Caco-2 (cell line): Measurements from ENCODE around the gene PROP1. TPM values are rescaled to one million over a fixed set of nuclear protein-coding genes. Genes with fewer than 3 reads are reported as not detected.

Source experiments
- BruUV-seq: library from RNA; stranded (reverse); fragments of 400-500 nt; replicated peaks from 2 replicates; lab custom pipeline; 2021; lab: Mats Ljungman, UMichigan
- CTCF ChIA-PET: fragments of 300-600 bp; sonication (Branson Sonifier 250); formaldehyde crosslinking; loops from one replicate; lab custom pipeline; 2022; ENCODE audit warnings: antibody characterized with exemption; lab: Charles Lee
- POLR2A ChIA-PET: fragments of 300-600 bp; sonication (Branson Sonifier 250); formaldehyde crosslinking; loops from one replicate; lab custom pipeline; 2022; ENCODE audit warnings: antibody characterized with exemption; lab: Charles Lee
- DNase-seq, 2 experiments: peaks; one replicate each; pipeline versions ENCODE4 v3.0.0 to v3.0.0-alpha.2; 2020 to 2022
- H3K27me3 ChIP-seq: replicated peaks from 2 replicates; pipeline ENCODE4 v1.6.0; 2011; ENCODE audit warnings: low read length; ENCODE audit not compliant: control insufficient read depth, insufficient read depth
- H3K36me3 ChIP-seq: 2 replicates; pipeline ENCODE4 v1.5.1; 2011; ENCODE audit warnings: low read length; ENCODE audit not compliant: control insufficient read depth, insufficient read depth
- H3K4me1 ChIP-seq: fragments of 250-450 bp; sonication (Bioruptor Pico); 2 replicates; pipeline ENCODE4 v1.5.1; 2020; ENCODE audit warnings: mild to moderate bottlenecking
- H3K4me3 ChIP-seq: 2 replicates; pipeline ENCODE4 v1.5.1; 2011; ENCODE audit warnings: low read depth, mild to moderate bottlenecking, control low read depth, low read length
- H3K9me3 ChIP-seq: fragments of 250-450 bp; sonication (Bioruptor Pico); 2 replicates; pipeline ENCODE4 v1.5.1; 2020; ENCODE audit warnings: mild to moderate bottlenecking, moderate library complexity
- H3K27ac Mint-ChIP-seq: one replicate; pipeline ENCODE4 v1.8.0; 2022; ENCODE audit warnings: mixed read lengths; ENCODE audit not compliant: unreplicated experiment
- H3K27me3 Mint-ChIP-seq: one replicate; pipeline ENCODE4 v1.8.0; 2022; ENCODE audit warnings: mixed read lengths; ENCODE audit not compliant: insufficient read depth, unreplicated experiment
- H3K36me3 Mint-ChIP-seq: one replicate; pipeline ENCODE4 v1.8.0; 2022; ENCODE audit warnings: mild to moderate bottlenecking, mixed read lengths; ENCODE audit not compliant: insufficient read depth, unreplicated experiment
- H3K4me1 Mint-ChIP-seq: one replicate; pipeline ENCODE4 v1.8.0; 2022; ENCODE audit warnings: low read depth, mixed read lengths; ENCODE audit not compliant: unreplicated experiment
- H3K4me3 Mint-ChIP-seq: one replicate; pipeline ENCODE4 v1.8.0; 2022; ENCODE audit warnings: mild to moderate bottlenecking, moderate library complexity, mixed read lengths; ENCODE audit not compliant: unreplicated experiment
- H3K9me3 Mint-ChIP-seq: one replicate; pipeline ENCODE4 v1.8.0; 2022; ENCODE audit warnings: mixed read lengths; ENCODE audit not compliant: unreplicated experiment
- intact Hi-C: fragments of 100-400 bp; cut with micrococcal nuclease; formaldehyde crosslinking; loops from one replicate; pipeline ENCODE4 v1.10.0; 2022; ENCODE audit not compliant: unreplicated experiment
- total RNA-seq: library from RNA; stranded (reverse); gene quantifications from 2 replicates; pipeline ENCODE4 v1.2.3, GENCODE V29; 2022
- TF ChIP-seq, protein P1 (sequence below), 2 experiments: fragments of 200-600 bp in 1 of 2; IDR thresholded peaks; 1 replicate in 1 of 2; 2 replicates in 1 of 2; pipeline versions ENCODE4 v1.5.1 to v1.8.0; 2011 to 2022; ENCODE audit warnings: antibody characterized with exemption in 1 of 2, control low read depth in 1 of 2, inconsistent platforms in 1 of 2, low read depth in 1 of 2, low read length in 1 of 2, mild to moderate bottlenecking in 1 of 2, moderate library complexity in 1 of 2; ENCODE audit not compliant: insufficient read depth in 1 of 2, severe bottlenecking in 1 of 2, unreplicated experiment in 1 of 2

The PROP1 gene
- total RNA-seq, 1 experiment from 2014 or later = not detected

DNA sequence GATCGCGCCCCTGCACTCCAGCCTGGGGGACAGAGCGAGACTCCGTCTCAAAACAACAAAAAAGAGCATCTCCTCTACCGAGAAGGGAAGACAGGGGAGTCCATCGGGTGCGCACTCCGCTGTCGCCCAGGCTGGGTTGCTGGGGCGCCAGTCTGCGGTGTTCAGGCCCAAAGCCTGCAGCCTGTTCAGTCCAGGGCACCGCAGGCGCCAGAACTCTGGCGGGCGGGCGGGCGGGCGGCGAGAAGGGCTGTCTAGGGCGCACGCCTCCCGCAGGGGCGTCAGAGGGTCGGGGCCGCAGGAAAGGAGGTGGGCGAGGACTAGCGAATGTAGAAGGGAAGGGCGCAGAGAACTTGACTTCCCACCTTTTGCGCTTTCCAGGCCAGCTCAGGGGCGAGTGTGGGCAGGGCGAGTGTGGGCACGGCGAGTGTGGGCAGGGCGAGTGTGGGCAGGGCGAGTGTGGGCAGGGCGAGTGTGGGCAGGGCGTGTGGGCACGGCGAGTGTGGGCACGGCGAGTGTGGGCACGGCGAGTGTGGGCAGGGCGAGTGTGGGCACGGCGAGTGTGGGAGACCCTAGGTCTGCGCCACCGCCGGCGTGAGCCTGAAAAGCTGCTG, 10.5 kb downstream of the PROP1 start:
- intact Hi-C loops = no loop called here
- DNase-seq = no peak
- Histone ChIP-seq H3K9me3 (no peaks in the 10 kb centered on the region), H3K4me1 (no peaks in the 10 kb centered on the region), H3K36me3 (no peaks in the 10 kb centered on the region), H3K27me3 (no peaks in the 10 kb centered on the region; the same call in 1 of the 2 replicates), H3K4me3 (no peak overlapping the region)
- TF ChIP-seq, protein P1, sequence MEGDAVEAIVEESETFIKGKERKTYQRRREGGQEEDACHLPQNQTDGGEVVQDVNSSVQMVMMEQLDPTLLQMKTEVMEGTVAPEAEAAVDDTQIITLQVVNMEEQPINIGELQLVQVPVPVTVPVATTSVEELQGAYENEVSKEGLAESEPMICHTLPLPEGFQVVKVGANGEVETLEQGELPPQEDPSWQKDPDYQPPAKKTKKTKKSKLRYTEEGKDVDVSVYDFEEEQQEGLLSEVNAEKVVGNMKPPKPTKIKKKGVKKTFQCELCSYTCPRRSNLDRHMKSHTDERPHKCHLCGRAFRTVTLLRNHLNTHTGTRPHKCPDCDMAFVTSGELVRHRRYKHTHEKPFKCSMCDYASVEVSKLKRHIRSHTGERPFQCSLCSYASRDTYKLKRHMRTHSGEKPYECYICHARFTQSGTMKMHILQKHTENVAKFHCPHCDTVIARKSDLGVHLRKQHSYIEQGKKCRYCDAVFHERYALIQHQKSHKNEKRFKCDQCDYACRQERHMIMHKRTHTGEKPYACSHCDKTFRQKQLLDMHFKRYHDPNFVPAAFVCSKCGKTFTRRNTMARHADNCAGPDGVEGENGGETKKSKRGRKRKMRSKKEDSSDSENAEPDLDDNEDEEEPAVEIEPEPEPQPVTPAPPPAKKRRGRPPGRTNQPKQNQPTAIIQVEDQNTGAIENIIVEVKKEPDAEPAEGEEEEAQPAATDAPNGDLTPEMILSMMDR (IDR thresholded peaks at IDR 0.05; ENCODE audit: insufficient read depth in 1 of 2, low read depth in 1 of 2, low read length in 1 of 2, severe bottlenecking in 1 of 2, unreplicated experiment in 1 of 2) = no peak
- Mint-ChIP-seq H3K27ac (no peak overlapping the region), H3K4me1 (no peaks in the 10 kb centered on the region), H3K27me3 (peaks cover 3% of the 10 kb centered on the region), H3K36me3 (peaks cover 7% of the 10 kb centered on the region), H3K4me3 (no peak overlapping the region), H3K9me3 (no peaks in the 10 kb centered on the region)
- ChIA-PET CTCF (no interaction called here), POLR2A (no interaction called here)
- BruUV-seq = no TSS peak

DNA sequence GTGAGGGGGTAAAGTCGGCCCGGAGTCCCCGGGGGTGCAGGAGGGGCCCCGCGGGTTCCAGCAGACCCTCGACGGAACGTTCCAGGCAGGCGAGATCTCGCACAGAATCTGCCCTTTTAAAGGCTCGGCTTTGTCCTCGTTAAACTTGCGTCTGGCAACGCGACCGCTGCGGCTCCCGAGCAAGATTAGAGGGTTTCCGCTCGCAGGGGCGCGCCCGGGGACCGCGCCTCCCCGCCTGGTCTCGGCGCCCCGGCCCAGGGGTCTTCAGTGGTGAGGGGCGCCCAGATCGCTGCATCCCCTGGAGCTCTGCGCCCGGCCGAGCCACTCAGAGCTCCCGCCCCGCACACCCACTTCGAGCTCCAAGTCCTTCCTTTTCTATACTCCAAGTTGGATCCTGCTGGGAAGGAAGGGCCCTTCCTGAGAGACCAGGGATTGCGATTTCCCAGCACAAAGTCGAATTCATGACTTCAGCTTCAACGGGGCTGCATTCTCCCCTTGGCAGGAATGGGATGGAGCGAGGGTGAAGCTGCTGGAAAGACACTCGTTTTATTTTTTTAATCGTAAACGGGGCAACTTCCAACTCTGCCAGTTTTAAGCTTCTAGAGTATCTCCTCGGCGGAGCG, 11.3 kb downstream of the PROP1 start:
- Histone ChIP-seq H3K4me3 (no peak overlapping the region), H3K4me1 (no peaks in the 10 kb centered on the region), H3K36me3 (no peaks in the 10 kb centered on the region), H3K9me3 (no peaks in the 10 kb centered on the region), H3K27me3 (no peaks in the 10 kb centered on the region; the same call in 1 of the 2 replicates)
- no peaks in the 10 kb centered on the region for H3K4me1 Mint-ChIP-seq
- peaks cover 7% of the 10 kb centered on the region for H3K36me3 Mint-ChIP-seq
- intact Hi-C loops = no loop called here
- no peak overlapping the region for H3K27ac Mint-ChIP-seq
- H3K4me3 Mint-ChIP-seq = no peak overlapping the region
- POLR2A ChIA-PET = no interaction called here
- DNase-seq = no peak
- H3K9me3 Mint-ChIP-seq = no peaks in the 10 kb centered on the region
- TF ChIP-seq, protein P1 (IDR thresholded peaks at IDR 0.05; ENCODE audit: insufficient read depth in 1 of 2, low read depth in 1 of 2, low read length in 1 of 2, severe bottlenecking in 1 of 2, unreplicated experiment in 1 of 2) = no peak
- peaks cover 2% of the 10 kb centered on the region for H3K27me3 Mint-ChIP-seq
- BruUV-seq = no TSS peak
- CTCF ChIA-PET = no interaction called here

DNA sequence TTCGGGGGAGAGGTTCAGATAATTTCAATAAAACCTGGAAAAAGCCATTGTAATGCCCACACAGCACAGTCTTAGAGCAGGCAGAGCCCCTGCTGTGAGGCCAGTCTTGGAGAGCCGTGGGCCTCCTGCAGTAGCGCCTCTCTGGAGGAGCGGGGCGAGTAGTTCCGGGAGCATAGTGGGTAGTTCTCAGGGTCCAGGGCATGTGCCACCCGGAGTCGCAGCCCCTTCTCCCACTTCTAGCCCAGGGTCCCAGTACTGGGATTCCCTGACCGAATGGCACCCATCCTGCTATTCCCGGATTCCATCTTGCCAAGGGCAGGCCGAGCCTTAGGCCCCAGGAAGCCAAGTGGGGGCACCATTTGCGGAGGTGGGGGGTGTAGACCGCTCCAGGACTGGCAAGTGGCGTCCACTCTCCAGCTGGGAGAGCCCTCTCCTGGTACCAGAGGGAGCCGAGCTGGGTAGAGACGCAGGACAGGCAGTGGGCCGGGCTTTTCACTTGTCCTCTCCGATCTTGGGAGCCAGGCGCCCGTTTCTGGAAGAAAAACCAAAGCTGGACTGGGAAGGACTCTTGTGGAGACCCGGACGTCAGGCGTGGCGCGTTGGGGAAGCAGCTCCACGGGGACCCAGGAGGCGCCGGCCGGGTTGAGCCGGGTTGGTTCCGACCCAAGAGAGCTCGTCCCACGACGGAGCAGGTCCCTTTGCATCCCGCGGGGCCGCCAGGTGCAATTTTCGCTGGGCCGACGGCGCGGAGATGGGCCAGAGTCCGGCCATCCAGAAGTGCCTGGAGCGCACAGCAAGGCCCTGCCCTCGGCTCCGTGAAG, 12.1 kb downstream of the PROP1 start:
- Mint-ChIP-seq H3K27me3 (no peaks in the 10 kb centered on the region), H3K9me3 (no peaks in the 10 kb centered on the region), H3K27ac (no peak overlapping the region), H3K4me1 (no peaks in the 10 kb centered on the region), H3K4me3 (no peak overlapping the region), H3K36me3 (peaks cover 7% of the 10 kb centered on the region)
- POLR2A ChIA-PET = no interaction called here
- DNase-seq = no peak
- Histone ChIP-seq H3K27me3 (no peaks in the 10 kb centered on the region; the same call in 1 of the 2 replicates), H3K4me1 (no peaks in the 10 kb centered on the region), H3K4me3 (no peak overlapping the region), H3K9me3 (no peaks in the 10 kb centered on the region), H3K36me3 (no peaks in the 10 kb centered on the region)
- BruUV-seq = no TSS peak
- TF ChIP-seq, protein P1 (IDR thresholded peaks at IDR 0.05; ENCODE audit: insufficient read depth in 1 of 2, low read depth in 1 of 2, low read length in 1 of 2, severe bottlenecking in 1 of 2, unreplicated experiment in 1 of 2) = no peak
- CTCF ChIA-PET = no interaction called here
- intact Hi-C loops = no loop called here
